DMS 273 (cell line): Measurements from ENCODE around the gene DST.
"Not testable (repeated sequence)": the region's sequence is repeated elsewhere in the genome, so short reads cannot be mapped to it uniquely, and the experiment has no call there.

Experiments used
- DNase-seq: peaks from one replicate; lab custom pipeline; 2025; ENCODE audit not compliant: unreplicated experiment; lab: John Stamatoyannopoulos, UW

Gene DST

DNA sequence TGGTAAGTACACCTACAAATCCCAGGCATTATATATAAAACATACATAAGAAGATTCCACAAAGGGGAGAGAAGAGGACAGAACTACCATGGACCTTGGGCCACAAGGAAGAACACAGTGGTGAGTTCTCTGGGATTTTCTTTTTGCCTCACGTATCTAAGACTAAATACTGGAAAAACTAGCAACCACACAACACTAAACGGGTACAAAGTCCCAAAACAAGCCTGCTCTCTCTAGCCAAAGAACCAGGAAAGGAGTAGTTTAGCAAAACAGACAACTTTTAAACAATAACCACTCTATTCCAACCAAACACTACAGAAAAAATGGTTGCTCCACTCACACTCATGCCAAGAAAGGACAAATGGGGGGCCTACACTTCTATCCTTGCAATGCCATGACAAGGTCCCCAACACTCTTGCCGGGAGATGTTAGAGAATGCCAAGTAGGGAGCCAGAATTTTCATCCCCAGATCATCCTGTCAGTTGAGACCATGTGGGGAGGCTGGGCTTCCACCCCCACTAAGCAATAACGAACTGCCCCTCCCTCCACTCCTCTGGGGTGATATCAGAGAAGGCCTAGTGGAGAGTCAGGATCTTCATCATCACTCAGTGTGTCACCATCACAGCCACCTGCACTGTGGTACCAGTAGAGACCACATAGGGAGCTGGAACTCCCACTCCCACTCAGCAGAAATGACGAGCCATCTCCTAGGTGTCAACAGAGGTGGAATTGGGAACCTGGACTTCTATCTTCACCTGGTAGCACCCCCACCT is 123.5 kb downstream of the DST start:
- no peak for DNase-seq

DNA sequence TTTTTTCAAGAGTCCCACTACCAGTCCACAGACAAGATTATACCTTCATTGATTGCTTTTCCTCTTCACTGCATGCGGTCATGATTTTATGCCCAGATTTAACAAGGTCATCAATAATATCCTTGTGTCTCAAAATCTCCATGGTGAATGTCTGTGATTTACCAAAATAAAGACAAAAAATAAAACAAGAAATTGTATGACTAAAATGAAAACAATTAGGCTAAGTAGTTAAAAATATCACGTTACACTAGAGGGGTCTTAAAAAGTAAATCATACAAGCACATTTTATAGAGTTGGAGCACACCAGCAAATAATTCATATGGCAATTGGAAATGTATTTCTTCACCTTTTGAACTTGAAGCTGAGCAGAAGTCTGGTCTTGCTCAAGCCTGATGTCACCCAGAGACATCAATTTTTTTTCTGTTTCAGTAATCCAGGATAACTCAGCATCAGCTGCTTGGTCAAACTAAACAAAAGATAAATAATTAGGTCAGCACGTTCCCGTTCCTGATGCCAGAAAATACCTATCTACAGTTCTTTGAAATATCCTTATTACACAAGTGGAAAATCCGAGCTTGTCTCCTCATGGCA is 125.4 kb downstream of the DST start:
- DNase-seq = no peak

DNA sequence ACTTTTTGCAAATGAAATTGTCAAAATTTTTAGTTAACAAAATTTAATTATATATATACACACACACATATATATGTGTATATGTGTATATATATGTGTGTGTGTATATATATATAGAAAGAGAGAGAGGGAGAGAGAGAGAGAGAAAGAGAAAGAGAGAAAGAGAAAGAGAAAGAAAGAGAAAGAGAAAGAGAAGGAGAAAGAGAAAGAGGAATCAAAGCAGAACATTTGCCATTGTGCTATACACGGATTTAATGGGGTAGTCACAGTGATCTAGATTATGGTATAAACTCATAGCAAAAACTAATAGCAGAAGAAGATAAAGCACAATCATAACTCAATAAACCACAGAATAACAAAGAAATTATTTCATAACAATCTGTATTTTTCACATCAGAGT is 126.7 kb downstream of the DST start:
- no peak for DNase-seq

DNA sequence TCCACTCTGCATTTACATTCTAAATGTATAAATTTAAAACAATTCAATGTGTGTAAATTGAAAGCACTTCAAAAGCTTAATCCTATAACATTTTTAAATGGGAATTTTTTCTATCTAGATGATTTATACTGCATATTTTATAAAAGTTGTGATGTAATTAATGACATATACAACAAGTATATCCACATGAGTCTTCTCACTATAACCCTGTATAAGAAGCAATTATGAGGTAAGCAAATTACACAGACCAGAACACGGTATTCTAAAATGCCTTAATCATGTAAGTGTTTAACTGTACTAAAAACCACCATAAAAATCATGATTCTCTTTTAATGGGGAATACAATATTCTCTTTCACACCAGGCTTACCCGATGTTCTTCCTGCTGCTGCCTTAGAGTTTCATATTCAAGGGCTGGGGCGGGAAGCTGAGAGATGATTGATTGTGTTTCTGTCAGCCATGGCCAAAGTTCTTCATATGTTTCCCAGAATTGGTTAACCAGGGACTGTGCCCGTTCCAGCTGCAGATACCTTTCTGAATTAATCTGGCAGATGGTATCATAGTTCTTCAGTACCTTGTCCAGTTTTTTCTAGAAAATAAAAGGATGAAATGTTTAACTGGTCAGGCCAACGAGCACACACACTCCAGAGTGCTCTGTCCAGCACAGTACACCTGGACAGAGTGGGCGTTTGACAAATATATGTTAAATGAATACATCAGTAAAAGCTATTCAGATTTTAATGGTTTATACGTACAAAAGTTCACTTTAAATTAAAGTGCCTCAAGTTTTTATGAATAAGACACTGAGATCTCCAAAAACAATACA is 127.4 kb downstream of the DST start:
- DNase-seq = no peak

- DNase-seq = no peak
Observed at GRCh38 chr6:56514395-56514794, 128.3 kb downstream of the DST start.

DNA sequence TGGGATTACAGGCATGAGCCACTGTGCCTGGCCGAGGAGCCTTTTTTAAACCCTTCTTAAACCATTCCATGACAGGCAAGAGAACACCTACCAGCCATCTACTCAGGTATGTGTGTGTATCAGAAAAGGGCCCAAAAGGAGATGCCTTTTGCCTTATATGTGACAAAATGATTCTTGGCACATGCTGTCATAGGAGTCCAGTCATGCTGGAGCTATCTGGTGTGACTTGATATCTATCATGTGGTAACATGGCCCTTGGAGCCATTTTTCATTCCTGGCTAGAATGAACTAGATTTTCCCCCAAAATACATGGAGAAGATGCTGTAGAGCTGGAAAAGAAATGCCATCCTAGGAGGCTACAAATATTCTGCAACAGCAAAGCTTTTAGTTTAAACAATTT is 129.1 kb downstream of the DST start:
- no peak for DNase-seq

- no peak for DNase-seq
Observed at GRCh38 chr6:56511591-56511990, 131.1 kb downstream of the DST start.

- no peak for DNase-seq
Observed at GRCh38 chr6:56510984-56511531, 131.6 kb downstream of the DST start.

GRCh38 chr6:56509031-56509430 is 133.7 kb downstream of the DST start:
- DNase-seq = no peak

DNA sequence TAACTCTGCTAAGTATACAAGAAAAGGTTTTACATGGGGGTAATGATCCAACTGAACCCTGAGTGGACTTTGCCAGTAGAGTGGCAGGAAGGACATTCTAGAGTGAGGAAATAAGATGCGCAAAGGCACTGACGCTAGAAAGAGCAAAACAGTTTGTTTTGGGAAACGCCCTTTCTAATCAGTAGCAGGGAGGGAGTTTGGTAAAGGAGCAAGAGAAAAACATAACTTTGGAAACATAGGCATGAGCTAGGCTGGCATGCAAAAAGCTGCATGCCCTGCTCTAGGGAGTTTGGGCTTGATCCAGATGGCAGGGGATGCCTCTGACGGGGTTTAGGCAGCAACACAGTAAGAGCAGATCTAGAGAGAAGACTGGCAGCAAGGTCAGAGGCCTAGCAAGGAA is 135.2 kb downstream of the DST start:
- no peak for DNase-seq

GRCh38 chr6:56505512-56506260 is 137.0 kb downstream of the DST start:
- DNase-seq = no peak

GRCh38 chr6:56501993-56502392 is 140.7 kb downstream of the DST start:
- DNase-seq = no peak

GRCh38 chr6:56499095-56499494 is 143.6 kb downstream of the DST start:
- no peak for DNase-seq

DNA sequence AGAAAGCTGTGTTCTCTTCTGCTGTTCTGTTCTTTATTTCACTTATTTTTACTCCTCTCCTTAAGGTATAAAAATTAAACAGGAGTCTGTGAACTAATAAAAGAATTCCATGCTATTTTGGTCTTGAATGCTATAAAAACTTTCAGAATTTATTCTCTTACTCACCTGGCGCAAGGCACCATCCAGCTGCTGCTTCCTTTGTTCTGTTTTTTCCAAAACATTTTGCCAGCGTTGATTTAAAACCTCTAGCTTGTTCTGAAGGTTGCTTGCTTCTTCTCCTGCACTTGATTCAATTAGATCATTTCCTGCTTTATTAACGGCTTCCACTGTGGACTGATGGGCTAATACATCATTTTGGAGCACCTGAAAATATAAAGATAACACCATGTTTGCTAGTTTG is 145.0 kb downstream of the DST start:
- DNase-seq = no peak

GRCh38 chr6:56497240-56497639 is 145.4 kb downstream of the DST start:
- no peak for DNase-seq

GRCh38 chr6:56496650-56497049 is 146.0 kb downstream of the DST start:
- DNase-seq = not testable (repeated sequence)

- DNase-seq = no peak
Observed at GRCh38 chr6:56495654-56496053, 147.0 kb downstream of the DST start.

- DNase-seq = peak; percentile 6
Observed at GRCh38 chr6:56491606-56492328, 150.9 kb downstream of the DST start.

- no peak for DNase-seq
Observed at GRCh38 chr6:56490993-56491392, 151.7 kb downstream of the DST start.

DNA sequence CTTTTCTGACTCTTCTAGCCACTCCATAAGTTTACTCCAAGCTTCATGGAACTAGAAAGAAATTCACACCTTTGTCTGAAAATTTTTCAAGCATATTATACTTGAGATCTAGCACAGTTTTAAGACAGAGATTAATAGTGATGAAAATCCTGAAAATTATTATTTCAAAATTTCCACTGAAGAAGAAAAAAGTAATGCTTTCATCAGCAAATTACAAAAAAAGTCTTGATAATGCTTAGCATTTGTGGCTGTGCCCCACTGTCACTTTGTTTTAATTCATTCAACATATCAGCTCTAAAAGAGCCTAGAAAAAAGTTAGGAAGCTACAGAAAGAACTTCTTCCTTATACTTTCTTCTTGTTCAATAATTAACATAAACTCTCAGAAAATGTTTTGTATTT is 153.1 kb downstream of the DST start:
- no peak for DNase-seq
